K562 (cell line): ENCODE data around the gene TALDO1. TPM values are rescaled to one million over a fixed set of nuclear protein-coding genes. Genes with fewer than 3 reads are reported as not detected.

Source experiments
- CHCHD3 ChIP-seq: fragments of 250-450 bp; sonication (Bioruptor Pico); IDR thresholded peaks from 2 replicates; pipeline ENCODE4 v2.1.2; 2022; ENCODE audit warnings: mild to moderate bottlenecking
- ETS2 ChIP-seq: IDR thresholded peaks from 2 replicates; pipeline ENCODE4 v1.6.1; 2016; ENCODE audit warnings: borderline replicate concordance, missing genetic modification characterization, mild to moderate bottlenecking, moderate library complexity, missing compliant biosample characterization; ENCODE audit not compliant: poor library complexity, severe bottlenecking
- MAFG ChIP-seq: fragments of 450-650 bp; conservative IDR thresholded peaks from 2 replicates; pipeline ENCODE4 v1.6.1; 2016; ENCODE audit warnings: missing genetic modification characterization, missing compliant biosample characterization
- MECOM ChIP-seq: fragments of 250-450 bp; sonication (Bioruptor Pico); IDR thresholded peaks from 2 replicates; pipeline ENCODE4 v1.8.0; 2022; ENCODE audit warnings: inconsistent platforms
- PHF21A ChIP-seq: fragments of 450-650 bp; IDR thresholded peaks from 2 replicates; pipeline ENCODE4 v1.6.1; 2017; ENCODE audit warnings: low read depth, borderline replicate concordance
- TOE1 ChIP-seq, 2 experiments: fragments of 450-650 bp in 1 of 2; sonication (generic) in 1 of 2; formaldehyde crosslinking in 1 of 2; IDR thresholded peaks; 2 replicates each; pipeline versions ENCODE4 v1.7.1 to v1.8.0; 2016 to 2022; ENCODE audit warnings: borderline replicate concordance in 2 of 2, mild to moderate bottlenecking in 2 of 2, antibody characterized with exemption in 1 of 2, inconsistent platforms in 1 of 2, low read depth in 1 of 2, missing genetic modification reagents in 1 of 2, moderate library complexity in 1 of 2
- ZNF165 ChIP-seq: fragments of 250-450 bp; sonication (Bioruptor Pico); IDR thresholded peaks from 2 replicates; pipeline ENCODE4 v1.4.0; 2020; ENCODE audit warnings: borderline replicate concordance
- ZSCAN32 ChIP-seq: fragments of 450-650 bp; formaldehyde crosslinking; IDR thresholded peaks from 2 replicates; pipeline ENCODE4 v1.4.0; 2020; ENCODE audit warnings: mild to moderate bottlenecking, moderate library complexity
- polyA plus RNA-seq, 8 experiments: library from polyadenylated mRNA; depleted of rRNA in 4 of 8; stranded (reverse) in 5 of 8; unstranded in 3 of 8; fragments of >200 nt; fragmentation: Nextera tagmentation in 2 of 8; fragmentation: Illumina TruSeq in 1 of 8; extraction: Ambion mirVana in 2 of 8; extraction: Trizol in 1 of 8; gene quantifications; 2 replicates each; pipeline versions ENCODE4 v1.2.1 to v1.2.3, GENCODE V29; 2011 to 2014; ENCODE audit warnings: inconsistent platforms in 1 of 8, missing spikeins in 1 of 8
- total RNA-seq, 7 experiments: library from RNA; depleted of rRNA in 6 of 7; stranded (reverse); fragments of >200 nt in 6 of 7; fragmentation: Illumina TruSeq in 2 of 7; extraction: Trizol in 2 of 7; gene quantifications; 2 replicates each; pipeline versions ENCODE4 v1.2.1 to v1.2.3, GENCODE V29; 2011 to 2021; ENCODE audit warnings: low replicate concordance in 1 of 7
- TF ChIP-seq, protein P1 (sequence below), 2 experiments: fragments of 450-650 bp; IDR thresholded peaks; 2 replicates each; pipeline ENCODE4 v1.6.1; 2018; ENCODE audit warnings: mild to moderate bottlenecking in 2 of 2, low read depth in 1 of 2; ENCODE audit not compliant: partially characterized antibody in 2 of 2
- TF ChIP-seq, protein P2 (sequence below): sonication (generic); formaldehyde crosslinking; IDR thresholded peaks from 2 replicates; pipeline ENCODE4 v1.8.0; 2023; ENCODE audit warnings: missing genetic modification reagents, mild to moderate bottlenecking, borderline replicate concordance
- TF ChIP-seq, protein P3 (sequence below): fragments of 450-650 bp; IDR thresholded peaks from 2 replicates; pipeline ENCODE4 v1.6.1; 2014; ENCODE audit warnings: low read depth, mild to moderate bottlenecking, moderate library complexity, borderline replicate concordance
- TF ChIP-seq, protein P4 (sequence below), 3 experiments: fragments of 200-800 bp in 1 of 3; sonication (Bioruptor generic) in 1 of 3; sonication (generic) in 1 of 3; formaldehyde crosslinking in 1 of 3; IDR thresholded peaks; 2 replicates each; pipeline versions ENCODE4 v1.6.1 to v1.8.0; 2016 to 2022; ENCODE audit warnings: mild to moderate bottlenecking in 2 of 3, missing compliant biosample characterization in 2 of 3, missing genetic modification characterization in 2 of 3, missing genetic modification reagents in 1 of 3

The TALDO1 gene
- total and polyA plus RNA-seq, 9 of the 15 experiments (the other 6 are each of a cell fraction or from before 2014, with no cell fraction given): 260 to 541 (median 441) TPM

DNA sequence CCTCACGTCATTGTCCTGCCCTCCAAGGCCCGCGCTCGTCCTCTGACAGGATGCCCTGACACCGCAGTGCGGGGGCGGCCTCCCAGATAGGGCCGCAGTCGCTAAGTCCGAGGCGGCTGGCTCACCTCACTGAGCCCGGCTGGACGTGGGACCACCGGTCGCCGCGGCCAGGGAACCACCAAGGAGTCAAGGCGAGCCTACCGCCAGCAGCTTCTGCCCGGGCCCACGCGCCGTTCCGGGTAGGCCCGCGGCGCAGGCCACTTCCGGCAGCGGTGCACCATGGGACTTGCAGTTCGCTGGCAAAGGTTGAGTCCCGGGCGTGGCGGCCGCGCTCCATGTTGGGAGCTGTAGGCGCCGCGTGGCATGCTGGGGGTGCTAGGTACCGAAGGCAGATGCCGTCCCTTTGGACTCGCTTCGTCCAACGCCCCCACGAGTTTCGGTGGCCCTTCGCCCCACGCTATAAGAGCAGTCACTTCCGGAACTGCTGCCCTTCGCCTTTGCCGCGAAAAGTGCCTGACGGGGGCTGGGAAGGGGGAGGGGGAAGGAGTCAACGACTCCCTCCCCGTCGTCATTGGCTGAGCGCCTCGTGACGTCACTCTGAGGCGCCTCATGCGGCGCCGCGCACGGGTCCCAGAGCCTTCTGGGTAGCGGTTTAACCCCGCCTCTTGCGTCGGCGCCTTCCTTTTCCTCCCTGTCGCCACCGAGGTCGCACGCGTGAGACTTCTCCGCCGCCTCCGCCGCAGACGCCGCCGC lies 62.2 kb downstream of the TALDO1 start, which contains the start of gene RPLP2 (continued):
- TF ChIP-seq, protein P1, sequence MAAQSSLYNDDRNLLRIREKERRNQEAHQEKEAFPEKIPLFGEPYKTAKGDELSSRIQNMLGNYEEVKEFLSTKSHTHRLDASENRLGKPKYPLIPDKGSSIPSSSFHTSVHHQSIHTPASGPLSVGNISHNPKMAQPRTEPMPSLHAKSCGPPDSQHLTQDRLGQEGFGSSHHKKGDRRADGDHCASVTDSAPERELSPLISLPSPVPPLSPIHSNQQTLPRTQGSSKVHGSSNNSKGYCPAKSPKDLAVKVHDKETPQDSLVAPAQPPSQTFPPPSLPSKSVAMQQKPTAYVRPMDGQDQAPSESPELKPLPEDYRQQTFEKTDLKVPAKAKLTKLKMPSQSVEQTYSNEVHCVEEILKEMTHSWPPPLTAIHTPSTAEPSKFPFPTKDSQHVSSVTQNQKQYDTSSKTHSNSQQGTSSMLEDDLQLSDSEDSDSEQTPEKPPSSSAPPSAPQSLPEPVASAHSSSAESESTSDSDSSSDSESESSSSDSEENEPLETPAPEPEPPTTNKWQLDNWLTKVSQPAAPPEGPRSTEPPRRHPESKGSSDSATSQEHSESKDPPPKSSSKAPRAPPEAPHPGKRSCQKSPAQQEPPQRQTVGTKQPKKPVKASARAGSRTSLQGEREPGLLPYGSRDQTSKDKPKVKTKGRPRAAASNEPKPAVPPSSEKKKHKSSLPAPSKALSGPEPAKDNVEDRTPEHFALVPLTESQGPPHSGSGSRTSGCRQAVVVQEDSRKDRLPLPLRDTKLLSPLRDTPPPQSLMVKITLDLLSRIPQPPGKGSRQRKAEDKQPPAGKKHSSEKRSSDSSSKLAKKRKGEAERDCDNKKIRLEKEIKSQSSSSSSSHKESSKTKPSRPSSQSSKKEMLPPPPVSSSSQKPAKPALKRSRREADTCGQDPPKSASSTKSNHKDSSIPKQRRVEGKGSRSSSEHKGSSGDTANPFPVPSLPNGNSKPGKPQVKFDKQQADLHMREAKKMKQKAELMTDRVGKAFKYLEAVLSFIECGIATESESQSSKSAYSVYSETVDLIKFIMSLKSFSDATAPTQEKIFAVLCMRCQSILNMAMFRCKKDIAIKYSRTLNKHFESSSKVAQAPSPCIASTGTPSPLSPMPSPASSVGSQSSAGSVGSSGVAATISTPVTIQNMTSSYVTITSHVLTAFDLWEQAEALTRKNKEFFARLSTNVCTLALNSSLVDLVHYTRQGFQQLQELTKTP (IDR thresholded peaks at IDR 0.05; ENCODE audit: low read depth in 1 of 2, partially characterized antibody in 2 of 2): peak in 1 of 2 experiments; percentile 97
- TF ChIP-seq TOE1 (IDR thresholded peaks at IDR 0.05; ENCODE audit: borderline replicate concordance): no peak; the same call in 1 of the 2 replicates
- TF ChIP-seq TOE1 (CRISPR knock-in tag; IDR thresholded peaks at IDR 0.05; ENCODE audit: borderline replicate concordance, low read depth): peak; percentile 94
- TF ChIP-seq MECOM (CRISPR knock-in tag): no peak
- TF ChIP-seq, protein P2, sequence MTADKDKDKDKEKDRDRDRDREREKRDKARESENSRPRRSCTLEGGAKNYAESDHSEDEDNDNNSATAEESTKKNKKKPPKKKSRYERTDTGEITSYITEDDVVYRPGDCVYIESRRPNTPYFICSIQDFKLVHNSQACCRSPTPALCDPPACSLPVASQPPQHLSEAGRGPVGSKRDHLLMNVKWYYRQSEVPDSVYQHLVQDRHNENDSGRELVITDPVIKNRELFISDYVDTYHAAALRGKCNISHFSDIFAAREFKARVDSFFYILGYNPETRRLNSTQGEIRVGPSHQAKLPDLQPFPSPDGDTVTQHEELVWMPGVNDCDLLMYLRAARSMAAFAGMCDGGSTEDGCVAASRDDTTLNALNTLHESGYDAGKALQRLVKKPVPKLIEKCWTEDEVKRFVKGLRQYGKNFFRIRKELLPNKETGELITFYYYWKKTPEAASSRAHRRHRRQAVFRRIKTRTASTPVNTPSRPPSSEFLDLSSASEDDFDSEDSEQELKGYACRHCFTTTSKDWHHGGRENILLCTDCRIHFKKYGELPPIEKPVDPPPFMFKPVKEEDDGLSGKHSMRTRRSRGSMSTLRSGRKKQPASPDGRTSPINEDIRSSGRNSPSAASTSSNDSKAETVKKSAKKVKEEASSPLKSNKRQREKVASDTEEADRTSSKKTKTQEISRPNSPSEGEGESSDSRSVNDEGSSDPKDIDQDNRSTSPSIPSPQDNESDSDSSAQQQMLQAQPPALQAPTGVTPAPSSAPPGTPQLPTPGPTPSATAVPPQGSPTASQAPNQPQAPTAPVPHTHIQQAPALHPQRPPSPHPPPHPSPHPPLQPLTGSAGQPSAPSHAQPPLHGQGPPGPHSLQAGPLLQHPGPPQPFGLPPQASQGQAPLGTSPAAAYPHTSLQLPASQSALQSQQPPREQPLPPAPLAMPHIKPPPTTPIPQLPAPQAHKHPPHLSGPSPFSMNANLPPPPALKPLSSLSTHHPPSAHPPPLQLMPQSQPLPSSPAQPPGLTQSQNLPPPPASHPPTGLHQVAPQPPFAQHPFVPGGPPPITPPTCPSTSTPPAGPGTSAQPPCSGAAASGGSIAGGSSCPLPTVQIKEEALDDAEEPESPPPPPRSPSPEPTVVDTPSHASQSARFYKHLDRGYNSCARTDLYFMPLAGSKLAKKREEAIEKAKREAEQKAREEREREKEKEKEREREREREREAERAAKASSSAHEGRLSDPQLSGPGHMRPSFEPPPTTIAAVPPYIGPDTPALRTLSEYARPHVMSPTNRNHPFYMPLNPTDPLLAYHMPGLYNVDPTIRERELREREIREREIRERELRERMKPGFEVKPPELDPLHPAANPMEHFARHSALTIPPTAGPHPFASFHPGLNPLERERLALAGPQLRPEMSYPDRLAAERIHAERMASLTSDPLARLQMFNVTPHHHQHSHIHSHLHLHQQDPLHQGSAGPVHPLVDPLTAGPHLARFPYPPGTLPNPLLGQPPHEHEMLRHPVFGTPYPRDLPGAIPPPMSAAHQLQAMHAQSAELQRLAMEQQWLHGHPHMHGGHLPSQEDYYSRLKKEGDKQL (CRISPR knock-in tag): no peak
- TF ChIP-seq PHF21A: no peak
- TF ChIP-seq, protein P3, sequence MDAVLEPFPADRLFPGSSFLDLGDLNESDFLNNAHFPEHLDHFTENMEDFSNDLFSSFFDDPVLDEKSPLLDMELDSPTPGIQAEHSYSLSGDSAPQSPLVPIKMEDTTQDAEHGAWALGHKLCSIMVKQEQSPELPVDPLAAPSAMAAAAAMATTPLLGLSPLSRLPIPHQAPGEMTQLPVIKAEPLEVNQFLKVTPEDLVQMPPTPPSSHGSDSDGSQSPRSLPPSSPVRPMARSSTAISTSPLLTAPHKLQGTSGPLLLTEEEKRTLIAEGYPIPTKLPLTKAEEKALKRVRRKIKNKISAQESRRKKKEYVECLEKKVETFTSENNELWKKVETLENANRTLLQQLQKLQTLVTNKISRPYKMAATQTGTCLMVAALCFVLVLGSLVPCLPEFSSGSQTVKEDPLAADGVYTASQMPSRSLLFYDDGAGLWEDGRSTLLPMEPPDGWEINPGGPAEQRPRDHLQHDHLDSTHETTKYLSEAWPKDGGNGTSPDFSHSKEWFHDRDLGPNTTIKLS: peak; percentile 99
- TF ChIP-seq ZNF165 (CRISPR knock-in tag): no peak
- TF ChIP-seq ZSCAN32 (CRISPR knock-in tag): no peak
- TF ChIP-seq, protein P4, sequence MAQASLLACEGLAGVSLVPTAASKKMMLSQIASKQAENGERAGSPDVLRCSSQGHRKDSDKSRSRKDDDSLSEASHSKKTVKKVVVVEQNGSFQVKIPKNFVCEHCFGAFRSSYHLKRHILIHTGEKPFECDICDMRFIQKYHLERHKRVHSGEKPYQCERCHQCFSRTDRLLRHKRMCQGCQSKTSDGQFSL (CRISPR knock-in tag; IDR thresholded peaks at IDR 0.05): 0 out of 2 replicates have a peak, but pooled peaks have one; percentile 24
- TF ChIP-seq, protein P4 (tag; IDR thresholded peaks at IDR 0.05): no peak
- TF ChIP-seq MAFG (tag): no peak
- no peak for TF ChIP-seq ETS2 (tag)
- TF ChIP-seq CHCHD3: no peak
